Transverse colon (tissue), 4 donors: ENCODE results near the gene NXPE4. TPM values are rescaled to one million over a fixed set of nuclear protein-coding genes. Genes with fewer than 3 reads are reported as not detected.

ENCODE experiments used
- DNase-seq: peaks from one replicate; pipeline ENCODE4 v3.0.0-alpha.2; 2019
- H3K27ac ChIP-seq, 4 donors: fragments of 200-600 bp; sonication (generic); 2 replicates each; pipeline ENCODE4 v1.5.1; 2016 to 2018; ENCODE audit warnings: inconsistent platforms in 4 of 4
- H3K27me3 ChIP-seq: fragments of 200-600 bp; sonication (generic); 2 replicates; pipeline ENCODE4 v1.5.1; 2017; ENCODE audit warnings: inconsistent platforms
- H3K36me3 ChIP-seq, 4 donors: fragments of 200-600 bp; sonication (generic); 2 replicates each; pipeline ENCODE4 v1.5.1; 2017 to 2019; ENCODE audit warnings: inconsistent platforms in 4 of 4
- H3K4me1 ChIP-seq, 4 donors: fragments of 200-600 bp; sonication (generic); 2 replicates each; pipeline ENCODE4 v1.5.1; 2017 to 2020; ENCODE audit warnings: inconsistent platforms in 4 of 4
- H3K4me3 ChIP-seq, 4 donors: fragments of 200-600 bp; sonication (generic); 1 replicate in 1 of 4; 2 replicates in 3 of 4; pipeline versions ENCODE4 v1.5.1 to v1.6.1; 2017 to 2019; ENCODE audit warnings: inconsistent platforms in 4 of 4
- H3K9me3 ChIP-seq, 2 donors: fragments of 200-600 bp; sonication (generic); 2 replicates each; pipeline ENCODE4 v1.5.1; 2017 to 2019; ENCODE audit warnings: inconsistent platforms in 2 of 2
- EP300 ChIP-seq: sonication (generic); formaldehyde crosslinking; IDR thresholded peaks from one replicate; pipeline ENCODE4 v1.6.1; 2017; ENCODE audit warnings: antibody characterized with exemption, low read depth
- POLR2A ChIP-seq: fragments of 450-650 bp; IDR thresholded peaks from one replicate; pipeline ENCODE4 v1.6.1; 2016; ENCODE audit warnings: antibody characterized with exemption, mild to moderate bottlenecking, moderate library complexity
- POLR2AphosphoS5 ChIP-seq, 3 donors: sonication (generic); formaldehyde crosslinking; IDR thresholded peaks; one replicate each; pipeline ENCODE4 v1.6.1; 2016; ENCODE audit warnings: antibody characterized with exemption in 3 of 3
- WGBS, 2 donors: methylation state at CpG; one replicate each; pipeline ENCODE4 v1.1.5; 2018; ENCODE audit warnings: low coverage in 1 of 2; 5-methylcytosine and 5-hydroxymethylcytosine counted together
- in situ Hi-C, 4 donors: fragments of 200-750 bp; cut with MboI; loops; one replicate each; pipeline versions ENCODE4 v1.15.0 to v1.15.1; 2017; ENCODE audit warnings: low sequenced_read_pairs in 3 of 4, low pct_ligation_motif_present in 1 of 4, low pct_unique_long_range_greater_than_20kb in 1 of 4
- intact Hi-C: fragments of 100-400 bp; cut with DNase I; formaldehyde crosslinking; loops from one replicate; pipeline ENCODE4 v1.15.1; 2023; ENCODE audit warnings: low total_unique reads
- total RNA-seq, 4 donors: library from RNA; depleted of rRNA; stranded (reverse); fragments of >200 nt; gene quantifications; one replicate each; pipeline ENCODE4 v1.1.0, GENCODE V29; 2016
- TF ChIP-seq, protein P1 (sequence below), 5 experiments: fragments of 200-600 bp in 3 of 5; fragments of 450-650 bp in 2 of 5; sonication (generic) in 3 of 5; IDR thresholded peaks; 1 replicate in 2 of 5; 2 replicates in 3 of 5; pipeline ENCODE4 v1.5.1; 2016 to 2017; ENCODE audit warnings: antibody characterized with exemption in 5 of 5, inconsistent platforms in 3 of 5, mild to moderate bottlenecking in 2 of 5, moderate library complexity in 1 of 5

The NXPE4 gene
- total RNA-seq, 4 donors from 2014 or later: 184 to 292 (median 263) TPM

DNA sequence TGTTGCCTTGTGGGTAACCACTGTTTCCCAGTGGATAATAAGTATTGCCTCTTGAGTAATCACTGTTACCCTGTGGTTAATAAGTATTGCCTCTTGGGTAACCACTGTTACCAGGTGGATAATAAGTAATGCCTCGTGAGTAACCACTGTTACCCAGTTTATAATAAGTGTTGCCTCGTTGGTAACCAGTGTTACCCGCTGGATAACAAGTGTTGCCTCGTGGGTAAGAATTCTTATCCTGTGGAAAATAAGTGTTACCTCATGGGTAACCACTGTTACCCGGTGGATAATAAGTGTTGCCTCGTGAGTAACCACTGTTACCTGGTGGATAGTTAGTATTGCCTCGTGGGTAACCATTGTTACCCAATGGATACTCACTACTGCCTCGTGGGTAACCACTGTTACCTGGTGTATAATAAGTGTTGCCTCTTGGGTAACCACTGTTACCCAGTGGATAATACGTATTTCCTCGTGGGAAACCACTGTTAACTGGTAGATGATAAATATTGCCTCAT, 24.1 kb upstream of the NXPE4 start:
- H3K27me3 ChIP-seq: no peaks in the 10 kb centered on the region
- intact Hi-C loops: no loop called here
- H3K4me1 ChIP-seq: no peaks in the 10 kb centered on the region
- H3K27ac ChIP-seq: no peak overlapping the region
- TF ChIP-seq POLR2A: no peak
- no peak for TF ChIP-seq POLR2AphosphoS5 (IDR thresholded peaks at IDR 0.05)
- TF ChIP-seq, protein P1, sequence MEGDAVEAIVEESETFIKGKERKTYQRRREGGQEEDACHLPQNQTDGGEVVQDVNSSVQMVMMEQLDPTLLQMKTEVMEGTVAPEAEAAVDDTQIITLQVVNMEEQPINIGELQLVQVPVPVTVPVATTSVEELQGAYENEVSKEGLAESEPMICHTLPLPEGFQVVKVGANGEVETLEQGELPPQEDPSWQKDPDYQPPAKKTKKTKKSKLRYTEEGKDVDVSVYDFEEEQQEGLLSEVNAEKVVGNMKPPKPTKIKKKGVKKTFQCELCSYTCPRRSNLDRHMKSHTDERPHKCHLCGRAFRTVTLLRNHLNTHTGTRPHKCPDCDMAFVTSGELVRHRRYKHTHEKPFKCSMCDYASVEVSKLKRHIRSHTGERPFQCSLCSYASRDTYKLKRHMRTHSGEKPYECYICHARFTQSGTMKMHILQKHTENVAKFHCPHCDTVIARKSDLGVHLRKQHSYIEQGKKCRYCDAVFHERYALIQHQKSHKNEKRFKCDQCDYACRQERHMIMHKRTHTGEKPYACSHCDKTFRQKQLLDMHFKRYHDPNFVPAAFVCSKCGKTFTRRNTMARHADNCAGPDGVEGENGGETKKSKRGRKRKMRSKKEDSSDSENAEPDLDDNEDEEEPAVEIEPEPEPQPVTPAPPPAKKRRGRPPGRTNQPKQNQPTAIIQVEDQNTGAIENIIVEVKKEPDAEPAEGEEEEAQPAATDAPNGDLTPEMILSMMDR (IDR thresholded peaks at IDR 0.05): no peak
- TF ChIP-seq EP300: no peak
- 70 to 86% methylated on average over 4 to 10 of the region's 10 CpGs for WGBS, 2 donors
- in situ Hi-C loops: no loop called here
- DNase-seq: no peak
- no peaks in the 10 kb centered on the region for H3K36me3 ChIP-seq
- no peaks in the 10 kb centered on the region for H3K9me3 ChIP-seq
- H3K4me3 ChIP-seq: no peak overlapping the region

DNA sequence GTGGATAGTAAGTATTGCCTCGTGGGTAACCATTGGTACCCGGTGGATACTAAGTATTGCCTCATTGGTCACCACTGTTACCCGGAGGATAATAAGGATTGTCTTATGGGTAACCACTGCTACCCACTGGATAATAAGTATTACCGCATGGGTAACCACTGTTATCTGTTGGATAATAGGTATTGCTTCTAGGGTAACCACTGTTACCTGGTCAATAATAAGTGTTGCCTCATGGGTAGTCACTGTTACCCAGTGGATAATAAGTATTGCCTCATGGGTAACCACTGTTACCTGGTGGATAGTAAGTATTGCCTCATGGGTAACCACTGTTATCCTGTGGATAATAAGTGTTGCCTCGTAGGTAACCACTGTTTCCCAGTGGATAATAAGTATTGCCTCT, 22.6 kb upstream of the NXPE4 start:
- intact Hi-C loops: no loop called here
- 91 to 100% methylated on average over 2 to 5 of the region's 5 CpGs for WGBS, 2 donors
- no peaks in the 10 kb centered on the region for H3K27me3 ChIP-seq
- in situ Hi-C loops: no loop called here
- TF ChIP-seq POLR2A (no peak), POLR2AphosphoS5 (IDR thresholded peaks at IDR 0.05) (no peak), EP300 (no peak)
- TF ChIP-seq, protein P1 (IDR thresholded peaks at IDR 0.05): no peak
- DNase-seq: no peak
- no peak overlapping the region for H3K4me3 ChIP-seq
- H3K36me3 ChIP-seq: no peaks in the 10 kb centered on the region
- no peaks in the 10 kb centered on the region for H3K4me1 ChIP-seq
- no peak overlapping the region for H3K27ac ChIP-seq
- H3K9me3 ChIP-seq: no peaks in the 10 kb centered on the region

DNA sequence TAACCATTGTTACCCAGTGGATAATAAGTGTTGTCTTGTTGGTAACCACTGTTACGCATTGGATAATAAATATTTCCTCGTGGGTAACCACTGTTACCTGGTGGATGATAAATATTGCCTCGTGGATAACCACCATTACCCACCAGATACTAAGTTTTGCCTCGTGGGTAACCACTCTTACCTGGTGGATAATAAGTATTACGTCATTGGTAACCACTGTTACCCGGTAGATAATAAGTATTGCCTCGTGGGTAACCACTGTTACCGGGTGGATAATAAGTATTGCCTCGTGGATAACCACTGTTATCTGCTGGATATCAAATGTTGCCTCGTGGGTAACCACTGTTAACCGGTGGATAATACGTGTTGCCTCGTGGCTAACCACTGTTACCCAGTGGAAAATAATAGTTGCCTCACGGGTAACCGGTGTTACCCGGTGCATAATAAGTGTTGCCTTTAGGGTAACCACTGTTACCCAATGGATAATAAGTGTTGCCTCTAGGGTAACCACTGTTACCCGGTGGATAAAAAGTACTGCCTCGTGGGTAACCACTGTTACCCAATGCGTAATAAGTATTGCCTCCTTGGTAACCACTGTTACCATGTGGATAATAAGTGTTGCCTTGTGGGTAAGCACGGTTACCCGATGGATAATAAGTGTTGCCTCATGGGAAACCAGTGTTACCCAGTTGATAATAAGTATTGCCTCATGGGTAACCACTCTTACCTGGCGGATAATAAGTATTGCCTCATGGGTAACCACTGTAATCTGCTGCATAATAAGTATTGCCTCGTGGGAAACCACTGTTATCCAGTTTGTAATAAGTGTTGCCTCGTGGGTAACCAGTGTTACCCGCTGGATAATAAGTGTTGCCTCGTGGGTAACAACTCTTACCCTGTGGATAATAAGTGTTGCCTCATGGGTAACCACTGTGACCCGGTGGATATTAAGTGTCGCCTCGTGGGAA, 21.9 kb upstream of the NXPE4 start:
- in situ Hi-C loops: no loop called here
- Histone ChIP-seq H3K27me3 (no peaks in the 10 kb centered on the region), H3K4me1 (no peaks in the 10 kb centered on the region), H3K27ac (no peak overlapping the region), H3K4me3 (no peak overlapping the region), H3K9me3 (no peaks in the 10 kb centered on the region), H3K36me3 (no peaks in the 10 kb centered on the region)
- intact Hi-C loops: no loop called here
- TF ChIP-seq, protein P1 (IDR thresholded peaks at IDR 0.05): no peak
- TF ChIP-seq POLR2A: no peak
- TF ChIP-seq EP300: no peak
- TF ChIP-seq POLR2AphosphoS5 (IDR thresholded peaks at IDR 0.05): peak in 2 of 3 donors; percentile 2 to 11
- no peak for DNase-seq
- 88 to 91% methylated on average over 13 to 29 of the region's 29 CpGs for WGBS, 2 donors

DNA sequence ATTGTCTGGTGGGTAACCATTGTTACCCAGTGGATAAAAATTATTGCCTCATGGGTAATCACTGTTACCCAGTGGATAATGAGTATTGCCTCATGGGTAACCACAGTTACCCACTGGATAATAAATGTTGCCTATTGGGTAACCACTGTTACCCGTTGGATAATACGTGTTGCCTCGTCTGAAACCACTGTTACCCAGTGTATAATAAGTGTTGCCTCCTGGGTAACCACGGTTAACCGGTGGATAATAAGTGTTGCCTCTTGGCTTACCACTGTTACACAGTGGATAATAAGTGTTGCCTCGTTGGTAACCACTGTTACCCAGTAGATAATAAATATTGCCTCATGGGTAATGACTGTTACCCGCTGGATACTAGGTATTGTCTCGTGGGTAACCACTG, 20.9 kb upstream of the NXPE4 start:
- WGBS, 2 donors: 92 to 100% methylated on average over 5 to 8 of the region's 8 CpGs
- DNase-seq: no peak
- intact Hi-C loops (no loop called here), in situ Hi-C loops (no loop called here)
- H3K27ac ChIP-seq: no peak overlapping the region
- H3K4me1 ChIP-seq: no peaks in the 10 kb centered on the region
- no peak overlapping the region for H3K4me3 ChIP-seq
- no peaks in the 10 kb centered on the region for H3K27me3 ChIP-seq
- no peaks in the 10 kb centered on the region for H3K36me3 ChIP-seq
- no peaks in the 10 kb centered on the region for H3K9me3 ChIP-seq
- no peak for TF ChIP-seq POLR2AphosphoS5 (IDR thresholded peaks at IDR 0.05)
- TF ChIP-seq EP300: no peak
- TF ChIP-seq, protein P1 (IDR thresholded peaks at IDR 0.05): no peak
- no peak for TF ChIP-seq POLR2A
